ENCODE data around the gene IGFBP3. TPM values are rescaled to one million over a fixed set of nuclear protein-coding genes. Genes with fewer than 3 reads are reported as not detected.

The IGFBP3 gene
- total and polyA plus RNA-seq, 2 of the 13 experiments (the other 11 are each of a cell fraction or from before 2014, with no cell fraction given): 57.5 TPM; not detected in 1

GRCh38 chr7:45893996-45894664 lies 26.9 kb downstream of the IGFBP3 start (continued):
- TF ChIP-seq SP4 (CRISPR knock-in tag; IDR thresholded peaks at IDR 0.05) (peak; percentile 75), ZFY (CRISPR knock-in tag; IDR thresholded peaks at IDR 0.05) (peak; percentile 6; the same call in 1 of the 2 replicates), NFIB (CRISPR knock-in tag; IDR thresholded peaks at IDR 0.05; ENCODE audit: borderline replicate concordance) (no peak)

GRCh38 chr7:45893374-45893995 lies 27.6 kb downstream of the IGFBP3 start:
- BruUV-seq (replicated peaks): no TSS peak
- peak; percentile 15 for ATAC-seq
- ChIA-PET POLR2A (interaction anchor here (1.1 to 7.2 kb wide), 8 partner anchors 8 to 81 kb away, joined by 3 to 118 read pairs (median 12); partner anchors contain the start of genes CCDC201 and IGFBP3), CTCF (ENCODE audit: low intra/inter-chr PET ratio, low total read pairs) (interaction anchor here (1.4 kb wide), 1 partner anchor 21 kb away, joined by 3 read pairs; no protein-coding TSS in a partner anchor)
- Histone ChIP-seq H3K4me3 (replicated peaks in 1 of 3; ENCODE audit: insufficient read depth in 1 of 3, low read depth in 2 of 3, low read length in 3 of 3) (no peak overlapping the region), H3K79me2 (ENCODE audit: insufficient read depth, low read length) (no peaks in the 10 kb centered on the region), H4K20me1 (ENCODE audit: insufficient read depth, low read length) (peaks cover 40% of the 10 kb centered on the region), H3K36me3 (replicated peaks in 1 of 2; ENCODE audit: control insufficient read depth in 1 of 2, insufficient read depth in 2 of 2, low read length in 2 of 2) (peaks cover 0 to 19% of the 10 kb centered on the region in 2 experiments; a peak in 4 of 5 replicates), H2AFZ (ENCODE audit: low read length) (no peak overlapping the region), H3K27me3 (ENCODE audit: control insufficient read depth in 1 of 2, insufficient read depth in 2 of 2, low read length in 2 of 2) (no peaks in the 10 kb centered on the region), H3K4me1 (ENCODE audit: insufficient read depth, low read length) (peaks cover 46% of the 10 kb centered on the region), H3K4me2 (ENCODE audit: low read depth, low read length) (no peak overlapping the region), H3K9me3 (ENCODE audit: low read length) (no peaks in the 10 kb centered on the region), H3K27ac (ENCODE audit: extremely low read length, insufficient read depth, low read length) (peak overlapping the region; percentile 59), H3K9ac (ENCODE audit: insufficient read depth, low read depth, low read length) (no peak overlapping the region)
- 31% methylated on average over 5 of the region's 5 CpGs for WGBS (ENCODE audit: low lambda C conversion rate)
- in situ Hi-C loops (cut with HindIII; ENCODE audit: extremely low pct_ligation_motif_present, low pct_unique_long_range_greater_than_20kb): no loop called here
- no peak for DNase-seq (ENCODE audit: low spot score)
- intact Hi-C loops (cut with micrococcal nuclease; ENCODE audit: unreplicated experiment): no loop called here
- FAIRE-seq: no peak
- TF ChIP-seq ISL2 (CRISPR knock-in tag; IDR thresholded peaks at IDR 0.05) (no peak), BRD4 (CRISPR knock-in tag; IDR thresholded peaks at IDR 0.05) (no peak), NFATC3 (CRISPR knock-in tag; IDR thresholded peaks at IDR 0.05) (no peak), ZNF891 (CRISPR knock-in tag; IDR thresholded peaks at IDR 0.05) (0 out of 2 replicates have a peak, but pooled peaks have one; percentile 49), CEBPG (CRISPR knock-in tag; IDR thresholded peaks at IDR 0.05) (peak; percentile 75), ATF6 (CRISPR knock-in tag; conservative IDR thresholded peaks at IDR 0.05) (peak; percentile 61; the same call in 1 of the 2 replicates), ZFAT (CRISPR knock-in tag; conservative IDR thresholded peaks at IDR 0.05) (no peak), MNT (IDR thresholded peaks at IDR 0.05) (peak; percentile 25; the same call in 1 of the 2 replicates), MXD3 (CRISPR knock-in tag; IDR thresholded peaks at IDR 0.05) (no peak), SIX4 (CRISPR knock-in tag; IDR thresholded peaks at IDR 0.05) (no peak), YEATS4 (CRISPR knock-in tag; IDR thresholded peaks at IDR 0.05; ENCODE audit: borderline replicate concordance) (no peak; the same call in 1 of the 2 replicates), DMAP1 (CRISPR knock-in tag; IDR thresholded peaks at IDR 0.05) (no peak), ATF2 (CRISPR knock-in tag; IDR thresholded peaks at IDR 0.05) (no peak), NR2F6 (IDR thresholded peaks at IDR 0.05) (peak; percentile 44; the same call in 1 of the 2 replicates), NR2F6 (CRISPR knock-in tag; IDR thresholded peaks at IDR 0.05) (peak; percentile 16; the same call in 1 of the 2 replicates), JARID2 (CRISPR knock-in tag; IDR thresholded peaks at IDR 0.05; ENCODE audit: insufficient replicate concordance) (no peak)

All from HepG2 (cell line).